Stimulated activated CD4-positive, alpha-beta T cell treated with anti-CD3 and anti-CD28 coated beads, TNF-alpha, amount 100 ng/mL, for 4 hours (primary cell): ENCODE data around the gene LMAN1L.
A peak's percentile ranks its signal among the peaks of the same experiment; 100 is the strongest.
"Not testable (repeated sequence)": the region's sequence is repeated elsewhere in the genome, so short reads cannot be mapped to it uniquely, and the experiment has no call there.

ENCODE experiments used
- DNase-seq, 3 experiments: peaks; one replicate each; pipeline ENCODE4 v3.0.0-alpha.2; 2020; ENCODE audit warnings: low read depth in 3 of 3

LMAN1L gene

DNA sequence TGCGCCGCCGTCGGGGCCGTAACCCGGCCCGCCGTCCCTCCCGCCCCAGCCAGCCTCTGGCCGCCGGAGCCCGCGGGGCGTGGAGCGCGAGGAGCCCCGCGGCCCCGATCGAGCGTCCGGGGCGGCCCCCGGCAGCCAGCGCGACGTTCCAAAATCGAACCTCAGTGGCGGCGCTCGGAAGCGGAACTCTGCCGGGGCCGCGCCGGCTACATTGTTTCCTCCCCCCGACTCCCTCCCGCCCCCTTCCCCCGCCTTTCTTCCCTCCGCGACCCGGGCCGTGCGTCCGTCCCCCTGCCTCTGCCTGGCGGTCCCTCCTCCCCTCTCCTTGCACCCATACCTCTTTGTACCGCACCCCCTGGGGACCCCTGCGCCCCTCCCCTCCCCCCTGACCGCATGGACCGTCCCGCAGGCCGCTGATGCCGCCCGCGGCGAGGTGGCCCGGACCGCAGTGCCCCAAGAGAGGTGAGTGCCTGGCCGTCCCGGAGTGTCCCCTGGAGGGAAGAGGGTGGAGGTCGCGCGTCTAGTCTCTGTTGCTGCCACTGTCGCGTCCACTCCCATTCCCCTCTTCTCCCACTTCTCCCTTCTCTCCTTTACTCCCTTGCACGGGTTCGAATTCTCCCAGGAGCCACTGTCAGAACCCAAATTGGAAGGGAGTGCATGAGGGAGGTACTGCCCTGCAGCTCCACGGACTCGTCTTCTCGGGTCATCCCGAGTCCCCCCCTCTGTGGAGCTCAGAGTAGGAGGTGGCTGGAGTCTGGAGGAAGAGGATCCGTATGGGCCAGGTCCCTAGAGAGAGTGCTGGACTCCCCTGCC lies 30.2 kb upstream of the LMAN1L start:
- peak in 1 of 3 experiments; percentile 48 for DNase-seq

DNA sequence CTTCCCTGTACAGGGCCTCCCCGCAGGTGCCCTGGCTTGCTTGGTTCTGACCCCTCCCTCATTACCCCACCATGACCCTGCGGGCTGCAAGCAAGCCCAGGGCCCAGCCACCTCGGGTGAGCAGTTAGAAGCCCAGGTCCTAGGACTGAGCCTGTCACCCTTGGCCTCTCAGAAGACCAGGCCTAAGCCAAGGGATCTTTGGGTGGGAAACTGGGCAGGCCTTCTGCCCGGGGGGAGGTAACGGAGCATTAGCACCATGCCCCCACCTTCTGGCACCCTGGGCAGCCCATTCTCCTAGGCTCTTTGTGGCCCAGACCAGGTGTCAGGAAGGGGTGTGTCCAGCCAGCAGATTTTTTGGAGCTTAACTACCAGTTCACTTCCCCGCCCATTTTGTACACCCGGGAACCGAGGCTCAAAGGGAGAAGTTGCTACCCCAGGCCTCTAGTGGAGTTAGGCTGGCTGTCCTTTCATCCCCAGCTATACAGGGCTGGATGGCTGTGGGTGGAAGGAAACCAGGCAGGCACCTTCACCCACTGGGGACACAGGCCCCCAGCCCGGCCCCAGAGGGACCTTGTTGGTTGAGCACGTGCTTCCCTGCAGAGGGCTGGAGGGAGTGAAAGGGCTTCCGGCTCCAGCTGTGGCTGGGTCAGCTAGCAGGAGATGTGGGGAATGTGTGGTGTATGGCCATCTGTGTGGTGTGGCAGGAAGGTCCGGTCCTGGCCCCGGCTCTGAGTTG lies 29.4 kb upstream of the LMAN1L start:
- no peak for DNase-seq

DNA sequence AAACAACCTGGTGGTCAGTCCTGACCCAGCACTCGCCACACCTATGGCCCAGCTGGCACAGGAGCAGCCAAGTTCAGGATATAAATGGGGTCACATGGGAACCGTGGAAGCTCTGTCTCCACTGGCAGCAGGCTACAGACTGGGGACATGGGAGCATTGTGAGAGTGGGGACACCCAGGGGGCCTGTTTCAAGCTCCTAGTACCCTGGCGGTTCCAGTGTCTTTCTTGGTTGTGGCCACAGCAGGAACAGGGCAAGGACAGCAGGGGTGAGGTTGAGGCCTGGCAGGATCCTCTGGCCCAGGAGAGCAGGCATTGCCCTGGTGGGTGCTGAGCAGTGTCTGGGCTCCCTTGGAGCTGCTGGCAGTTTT lies 28.8 kb upstream of the LMAN1L start:
- no peak for DNase-seq

DNA sequence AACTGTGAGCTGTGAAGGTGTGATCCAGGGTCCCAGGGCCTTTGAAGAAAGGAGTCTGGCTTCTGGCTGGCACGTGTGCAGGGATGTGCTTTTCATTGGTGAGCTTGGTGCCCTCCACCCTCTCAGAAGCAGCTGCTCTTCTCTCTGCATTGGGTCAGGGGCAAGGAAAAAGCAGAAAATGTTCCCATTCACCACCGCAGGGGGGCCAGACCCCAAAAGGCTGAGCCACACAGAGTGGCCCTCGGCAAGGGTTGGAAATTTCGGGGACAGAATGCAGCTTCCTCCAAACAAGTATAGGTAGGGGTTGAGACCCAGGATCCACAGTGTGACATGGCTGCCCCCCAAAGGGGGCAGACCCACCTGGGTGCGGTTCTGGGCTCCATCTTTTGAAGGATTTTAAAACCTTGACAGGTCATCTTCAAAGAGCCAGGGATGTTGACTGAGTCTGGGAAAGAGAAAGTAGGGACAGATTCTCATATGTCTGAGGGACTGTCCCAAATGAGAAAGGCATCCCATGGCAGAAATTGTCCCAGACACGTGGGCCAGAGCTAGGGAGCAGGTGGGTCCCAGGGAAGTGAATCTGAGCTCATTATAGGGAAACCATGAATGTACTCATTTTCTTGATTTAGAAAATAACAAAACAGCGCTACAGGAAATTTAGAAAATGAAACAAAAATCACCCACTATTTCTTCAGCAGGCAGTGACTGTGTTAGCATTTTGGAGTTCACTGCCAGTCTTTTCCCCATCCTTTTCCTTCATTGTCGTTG lies 28.0 kb upstream of the LMAN1L start:
- DNase-seq, result no peak

DNA sequence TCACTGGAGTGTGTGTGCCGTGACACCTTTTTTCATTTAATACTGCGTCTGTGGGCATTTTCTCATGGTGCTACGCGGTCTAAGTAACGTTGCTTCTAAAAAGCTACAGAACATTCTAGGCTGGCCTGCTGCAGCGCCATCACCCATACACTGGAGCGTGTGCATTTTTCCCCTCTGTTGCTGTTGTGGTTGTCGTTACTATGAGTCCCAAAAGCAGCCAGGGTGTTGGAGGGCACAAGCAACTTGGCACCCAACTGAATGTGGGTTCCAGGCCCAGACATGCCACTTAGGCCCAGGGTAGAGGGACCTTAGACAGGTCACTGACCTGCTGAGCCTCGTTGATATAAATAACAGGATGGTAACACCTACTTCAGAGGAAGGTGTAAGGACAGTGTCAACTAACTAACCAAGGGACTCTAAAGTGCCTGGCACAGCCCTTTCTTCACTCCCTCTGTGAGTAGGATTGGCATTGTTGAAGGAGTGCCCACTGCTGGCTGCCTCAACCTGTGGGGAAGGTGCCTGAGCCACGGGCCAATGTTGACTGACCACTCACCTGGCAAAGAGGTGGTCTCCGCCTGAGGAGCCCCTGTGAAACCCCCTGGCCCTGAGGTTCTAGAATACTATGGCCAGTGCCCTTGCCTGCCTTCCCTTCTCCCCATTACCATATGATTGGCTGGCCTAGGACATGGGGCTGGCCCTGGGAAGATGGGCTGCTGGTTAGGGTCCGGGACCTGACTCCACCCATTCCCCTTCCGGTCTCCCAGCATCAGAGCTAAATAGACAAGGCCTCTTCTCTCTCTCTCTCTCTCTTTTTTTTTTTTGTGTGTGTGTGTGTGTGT lies 27.2 kb upstream of the LMAN1L start:
- DNase-seq, result no peak

DNA sequence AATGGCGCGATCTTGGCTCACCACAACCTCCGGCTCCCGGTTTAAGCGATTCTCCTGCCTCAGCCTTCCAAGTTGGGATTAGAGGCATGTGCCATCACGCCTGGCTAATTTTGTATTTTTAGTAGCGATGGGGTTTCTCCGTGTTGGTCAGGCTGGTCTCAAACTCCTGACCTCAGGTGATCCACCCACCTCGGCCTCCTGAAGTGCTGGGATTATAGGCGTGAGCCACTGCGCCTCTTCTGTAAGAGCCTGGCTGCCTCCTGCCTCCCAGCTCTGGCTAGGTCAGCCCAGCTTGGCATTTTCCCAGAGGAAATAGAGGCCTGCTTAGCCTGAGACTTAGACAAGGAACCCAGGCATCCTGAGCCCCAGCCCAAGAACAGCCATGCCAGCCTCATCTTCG lies 26.6 kb upstream of the LMAN1L start:
- DNase-seq, result not testable (repeated sequence)

DNA sequence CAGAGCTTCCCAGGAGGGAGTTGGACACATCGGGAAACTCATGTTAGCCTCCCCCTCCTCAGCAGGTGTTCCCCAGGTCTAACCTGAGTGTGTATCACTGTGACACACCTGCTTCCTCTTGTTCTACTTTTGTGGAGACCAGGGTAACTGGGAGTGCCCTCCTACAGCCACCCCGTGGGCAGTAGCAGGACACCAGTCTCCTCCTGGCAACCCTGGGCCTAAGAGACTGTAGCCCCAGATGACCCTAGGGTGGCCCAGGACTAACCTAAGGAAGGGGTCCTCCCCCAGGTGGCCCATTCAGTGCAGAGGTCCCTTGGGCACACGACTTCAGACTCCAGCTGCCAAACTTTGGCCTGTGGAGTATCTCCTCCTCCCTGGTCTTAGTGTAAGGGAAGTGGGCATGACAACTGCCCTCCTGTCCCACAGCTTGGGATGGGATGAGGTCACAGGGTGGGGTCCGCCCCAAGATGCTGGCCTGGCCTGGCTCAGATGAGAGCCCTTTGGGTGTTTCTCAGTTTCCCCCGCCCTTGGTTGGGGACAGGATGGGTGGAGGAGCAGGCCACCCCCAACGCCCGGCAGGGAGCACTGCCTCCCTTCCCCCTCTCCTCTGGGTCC lies 26.0 kb upstream of the LMAN1L start:
- no peak for DNase-seq

DNA sequence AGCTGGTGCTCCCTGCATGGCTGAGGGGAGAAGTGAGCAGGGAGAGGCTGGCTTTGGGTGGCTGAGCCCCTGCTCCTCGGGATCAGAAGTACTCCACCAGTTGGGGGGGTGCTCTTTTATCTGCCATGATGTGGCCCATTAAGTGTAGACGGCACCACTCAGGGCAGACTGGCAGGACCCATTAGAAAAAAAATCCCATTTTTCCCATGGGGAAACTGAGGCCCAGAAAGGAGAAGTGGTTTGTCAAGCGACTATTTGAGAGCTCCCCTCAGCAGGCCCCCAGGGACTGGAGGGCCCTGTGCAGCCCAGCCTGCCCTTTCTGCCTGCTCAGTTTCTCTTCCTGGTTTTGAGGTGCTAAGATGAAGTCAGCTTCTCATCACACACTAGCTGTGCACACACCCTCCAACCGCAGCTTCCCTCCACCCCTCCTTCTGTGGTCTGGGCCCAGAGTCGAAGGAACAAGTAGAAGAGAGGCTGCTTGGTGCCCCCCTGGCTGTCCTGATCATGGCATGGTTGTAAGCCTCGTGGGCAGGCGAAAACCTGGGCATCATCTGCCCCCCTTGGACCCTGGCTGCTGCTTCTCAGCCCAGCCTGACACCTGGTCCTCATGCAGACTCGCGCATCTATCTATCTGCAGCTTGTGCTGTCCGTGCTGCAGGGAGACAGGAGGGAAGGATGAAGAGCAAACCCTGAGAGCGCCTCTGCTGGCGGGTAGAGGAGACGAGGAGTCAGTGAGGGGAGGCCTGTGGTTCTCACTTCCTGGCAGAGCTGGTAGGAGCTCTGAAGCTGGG lies 25.2 kb upstream of the LMAN1L start:
- peak; percentile 73 to 79 (median 75) for DNase-seq

DNA sequence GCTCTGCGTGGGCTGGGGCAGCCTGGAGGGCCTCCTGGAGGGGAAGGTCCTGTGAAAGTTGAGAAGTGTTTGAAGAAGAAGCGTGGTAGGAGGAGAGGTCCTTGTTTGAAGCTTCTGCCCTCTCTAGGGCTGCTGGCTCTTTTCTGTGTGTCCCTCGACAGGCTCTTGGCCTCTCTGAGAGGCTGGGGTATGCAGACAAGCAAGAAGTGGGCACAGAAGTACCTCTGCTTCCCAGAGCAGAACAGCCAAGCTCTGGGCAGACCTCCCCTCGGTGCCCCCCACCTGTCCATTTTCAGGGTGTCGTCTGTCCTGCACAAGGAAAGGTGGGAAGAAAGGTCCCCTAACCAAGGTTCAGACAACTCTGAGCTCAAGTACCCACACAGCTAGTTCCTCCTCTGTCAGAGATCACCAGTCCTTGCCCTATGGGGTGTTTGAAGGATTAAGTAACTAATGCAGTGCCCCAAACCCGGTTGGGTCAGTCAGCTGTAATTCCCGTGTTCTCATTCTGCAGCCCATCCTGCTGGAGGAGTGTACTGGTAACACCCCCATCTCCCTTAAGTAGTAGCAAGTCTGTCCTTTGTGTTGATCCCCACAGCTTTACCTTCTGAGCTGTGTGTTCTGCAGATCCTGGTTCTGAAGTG lies 24.5 kb upstream of the LMAN1L start:
- DNase-seq, result no peak

DNA sequence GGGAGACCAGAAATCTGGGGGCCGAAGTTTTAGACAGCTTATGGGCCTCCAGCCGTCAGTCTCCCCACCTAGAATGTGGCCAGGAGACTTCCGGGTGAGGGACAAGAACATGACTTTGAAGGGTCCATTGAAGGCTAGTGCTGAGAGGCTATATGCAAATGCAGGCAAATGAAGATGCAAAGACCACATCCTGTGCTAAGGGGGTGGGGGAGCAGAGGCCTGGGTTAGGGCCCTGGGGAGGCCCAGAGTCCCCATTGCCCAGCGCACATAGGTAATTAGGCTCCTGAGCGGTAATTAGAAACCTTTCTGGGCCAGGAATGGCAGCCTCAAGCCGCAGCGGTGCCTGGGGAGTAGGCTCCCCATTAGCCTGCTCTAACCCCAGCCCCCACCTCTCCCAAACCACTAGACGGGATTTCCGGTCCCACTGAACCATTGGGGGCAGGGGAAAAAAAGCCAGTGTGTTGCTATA lies 23.9 kb upstream of the LMAN1L start:
- no peak for DNase-seq

DNA sequence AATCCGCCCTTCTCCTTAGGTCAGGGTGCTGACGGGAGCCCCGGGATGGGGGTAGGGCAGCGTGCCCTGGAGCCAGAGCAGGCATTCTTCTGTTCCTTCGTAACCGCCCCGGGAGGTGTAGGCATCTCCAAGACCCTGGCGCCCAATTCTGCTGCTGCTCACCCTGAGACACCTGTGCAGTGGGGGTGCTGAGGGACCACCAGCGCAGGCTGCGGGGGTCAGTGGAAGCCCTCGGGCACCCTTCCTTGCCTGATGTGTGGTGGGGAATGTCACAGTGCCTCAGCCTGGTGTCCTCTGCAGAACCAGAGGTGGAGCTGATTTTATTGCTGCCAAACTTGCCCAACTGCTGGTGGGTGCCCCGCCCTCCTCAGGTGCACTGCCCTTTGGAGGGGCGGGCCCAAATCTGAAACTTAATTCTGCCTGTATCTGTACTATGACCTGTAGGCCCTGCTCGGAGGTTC lies 23.4 kb upstream of the LMAN1L start:
- DNase-seq, result no peak

DNA sequence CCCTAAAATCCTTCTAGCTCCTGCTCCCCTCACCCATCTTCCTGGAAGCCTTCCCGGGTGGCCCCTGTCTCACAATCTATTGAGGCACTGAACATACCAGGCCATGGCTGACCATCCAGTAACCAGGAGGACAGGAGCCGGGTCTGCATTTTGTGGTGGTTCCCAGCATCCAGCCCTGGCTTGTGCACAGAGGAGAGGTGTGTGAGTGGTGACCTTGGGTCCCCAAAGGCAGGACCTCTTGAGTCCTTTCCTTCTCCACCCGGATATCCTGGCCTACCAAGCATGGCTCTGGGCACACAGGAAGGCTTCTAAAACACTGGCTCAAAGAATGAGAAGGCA lies 22.9 kb upstream of the LMAN1L start:
- DNase-seq, result no peak

DNA sequence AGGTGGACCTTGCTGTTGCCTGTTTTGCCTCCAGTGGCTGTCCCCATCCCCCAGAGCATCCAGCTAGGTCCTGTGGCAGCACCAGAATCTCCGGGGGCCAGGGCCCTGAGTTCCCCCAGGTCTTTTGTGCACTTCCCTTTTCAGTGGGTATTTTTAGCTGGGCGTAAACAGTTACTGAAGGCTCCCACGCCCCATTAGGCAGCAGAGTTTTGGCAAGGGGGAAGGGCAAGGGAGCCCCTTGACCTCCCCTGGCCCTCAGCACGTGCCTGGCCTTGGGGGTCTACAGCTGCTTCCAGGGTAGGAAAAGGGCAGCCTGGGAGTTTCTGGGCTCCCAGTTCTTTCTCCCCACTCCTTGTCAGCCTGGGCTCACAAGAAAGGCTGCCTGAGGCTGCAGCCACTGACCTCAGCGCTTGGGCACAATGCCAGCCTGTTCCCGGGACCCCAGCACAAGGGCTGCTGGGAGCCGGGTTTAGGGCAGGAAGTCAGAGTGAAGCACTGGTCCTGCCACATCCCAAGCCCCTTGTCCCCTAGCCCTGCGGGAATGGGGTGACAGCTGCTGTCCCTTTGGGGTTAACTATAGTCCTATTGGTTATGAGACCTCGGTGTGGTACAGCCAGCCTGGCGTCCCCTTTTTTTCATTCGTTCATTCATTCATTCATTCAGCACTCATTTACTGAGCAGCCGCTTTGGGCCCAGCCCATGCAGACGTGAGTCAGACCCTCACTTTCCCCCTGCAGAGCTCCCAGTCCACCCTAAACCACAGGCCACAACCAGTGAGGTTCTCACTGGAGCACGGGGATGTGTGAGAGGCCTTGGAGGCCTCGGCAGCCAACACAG lies 22.3 kb upstream of the LMAN1L start:
- no peak for DNase-seq

DNA sequence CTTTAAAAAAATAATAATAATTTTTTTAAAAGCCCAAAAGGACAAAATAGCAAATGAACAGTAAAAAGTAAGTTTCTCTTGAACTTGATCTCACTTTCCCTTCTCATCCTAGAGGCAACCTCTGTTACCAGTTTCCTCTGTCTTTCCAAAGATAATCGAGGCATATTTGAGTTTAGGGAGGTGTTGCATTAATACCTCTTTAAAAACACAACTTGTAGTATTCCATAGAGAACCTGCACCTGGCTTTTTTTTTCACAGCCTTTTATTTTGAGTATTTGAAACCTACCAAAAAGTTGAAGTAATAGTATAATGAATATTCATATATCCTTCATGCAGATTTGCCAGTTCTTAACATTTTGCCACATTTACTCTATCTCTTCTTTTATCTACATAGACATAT lies 21.6 kb upstream of the LMAN1L start:
- no peak for DNase-seq

DNA sequence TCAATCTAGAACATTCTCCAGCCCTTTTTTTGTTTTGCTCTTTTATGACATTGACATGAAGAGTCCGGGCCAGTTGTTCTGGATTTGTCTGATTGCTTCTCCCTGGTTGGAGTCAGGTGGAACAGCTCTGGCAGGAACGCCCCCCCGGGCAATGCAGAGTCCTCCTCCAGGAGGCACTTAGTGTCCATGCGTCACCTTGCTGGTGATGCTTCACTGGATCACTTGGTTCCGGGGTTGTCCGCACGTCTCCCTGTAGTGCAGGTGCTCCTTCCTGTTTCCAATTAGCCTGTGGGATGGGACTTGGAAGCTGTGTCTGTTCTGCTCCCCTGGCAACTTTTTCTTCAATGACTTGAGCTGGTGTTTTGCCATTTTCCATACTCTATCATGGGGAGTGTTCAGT lies 21.0 kb upstream of the LMAN1L start:
- no peak for DNase-seq

DNA sequence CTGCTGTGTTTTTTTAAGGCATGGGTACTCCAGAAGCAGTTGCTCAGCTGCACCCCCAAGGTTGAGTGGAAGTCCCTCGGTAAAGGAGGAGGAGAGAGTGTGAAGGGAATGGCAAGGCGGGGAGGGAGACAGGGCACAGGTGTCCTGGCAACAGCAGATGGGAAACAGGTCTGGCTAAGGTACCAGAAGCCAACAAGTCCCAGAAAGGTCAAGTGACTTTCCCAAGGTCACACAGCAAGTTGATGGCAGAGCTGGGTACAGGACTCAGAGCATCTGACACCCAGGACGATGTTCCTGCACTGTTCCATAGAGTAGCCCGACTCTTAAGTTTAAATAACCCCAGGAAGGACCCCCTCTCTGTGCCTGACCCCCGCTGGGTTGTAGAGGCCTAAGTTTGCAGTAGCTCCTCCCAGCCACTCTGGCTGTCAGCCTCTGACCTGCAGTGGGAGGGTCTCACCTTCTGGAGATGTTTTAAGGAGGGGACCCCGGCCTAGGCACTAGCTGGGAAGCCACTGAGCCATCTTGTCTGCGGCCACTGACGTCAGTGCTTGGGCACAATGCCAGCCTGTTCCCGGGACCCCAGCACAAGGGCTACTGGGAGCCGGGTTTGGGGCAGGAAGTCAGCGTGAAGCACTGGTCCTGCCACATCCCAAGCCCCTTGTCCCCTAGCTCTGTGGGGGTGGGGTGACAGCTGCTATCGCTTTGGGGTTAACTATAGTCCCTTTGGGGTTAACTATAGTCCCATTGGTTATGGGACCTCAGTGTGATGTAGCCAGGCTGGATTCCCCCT lies 20.2 kb upstream of the LMAN1L start:
- no peak for DNase-seq

DNA sequence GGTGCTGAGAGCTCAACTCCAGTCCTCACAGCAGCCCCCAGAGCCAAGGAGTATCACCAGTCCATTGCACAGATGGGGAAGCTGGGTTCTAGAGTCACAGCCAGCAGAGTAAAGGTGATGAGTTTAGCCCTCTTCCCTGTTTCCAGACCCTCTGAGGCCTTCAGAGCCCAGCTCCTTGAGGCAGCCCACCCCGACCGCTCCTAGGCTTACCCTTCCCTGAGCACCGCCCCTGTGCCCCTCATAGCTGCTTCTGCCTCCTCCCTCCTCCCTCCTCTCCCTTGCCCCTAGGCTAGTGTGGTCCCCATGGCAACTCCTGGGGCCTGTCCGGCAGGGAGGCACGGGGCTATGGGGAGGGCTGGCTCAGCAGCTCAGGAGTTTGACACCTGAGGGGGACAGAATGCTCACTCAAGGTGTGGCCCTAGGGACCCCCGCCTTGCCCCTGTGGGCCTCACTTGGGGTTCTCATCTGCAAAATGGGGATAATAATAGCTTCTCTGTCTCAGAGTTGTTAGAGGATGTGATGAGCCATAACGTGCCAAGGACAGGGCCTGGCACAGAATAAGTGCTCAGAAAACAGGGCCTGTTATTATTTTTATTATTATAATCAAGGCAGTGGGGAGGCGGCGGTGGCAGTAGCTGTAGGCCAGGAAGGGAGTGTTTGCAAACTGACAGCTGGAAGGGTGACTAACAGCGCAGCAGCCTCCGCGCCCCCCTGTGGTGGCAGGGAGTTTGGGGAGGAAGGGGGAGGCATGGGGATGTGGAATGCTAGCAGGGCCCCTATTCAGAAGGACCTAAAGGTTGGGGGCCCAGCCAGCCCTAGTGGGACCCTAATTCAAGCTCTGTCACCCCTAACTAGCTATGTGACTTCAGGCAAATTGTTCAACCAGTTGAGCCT lies 19.3 kb upstream of the LMAN1L start:
- DNase-seq, result peak in 2 of 3 experiments; percentile 55 to 57
